ENCODE data around the gene NOXRED1. TPM values are rescaled to one million over a fixed set of nuclear protein-coding genes. Genes with fewer than 3 reads are reported as not detected.

The NOXRED1 gene
- total and polyA plus RNA-seq, 4 donors, result 0.23 to 0.94 (median 0.36) TPM

GRCh38 chr14:77436042-77436441, 12.7 kb upstream of the NOXRED1 start:
- no peak for DNase-seq
- no peak for ATAC-seq (ENCODE audit: insufficient read depth, low FRiP score)
- TF ChIP-seq CTCF (IDR thresholded peaks at IDR 0.05; ENCODE audit: control extremely low read depth, extremely low read depth), result no peak
- H3K27ac ChIP-seq (ENCODE audit: low read depth in 1 of 2, low read length in 1 of 2), result no peak overlapping the region
- H3K27me3 ChIP-seq (ENCODE audit: control insufficient read depth in 3 of 3, insufficient read depth in 3 of 3, low read length in 2 of 3), result no peaks in the 10 kb centered on the region
- no peaks in the 10 kb centered on the region for H3K9me3 ChIP-seq (ENCODE audit: control insufficient read depth in 4 of 4, insufficient read depth in 3 of 4, low read length in 3 of 4)
- WGBS, 2 donors, result 98% methylated on average over 3 of the region's 3 CpGs
- no peak overlapping the region for H3K4me3 ChIP-seq
- no peak overlapping the region for H3K9ac ChIP-seq (ENCODE audit: insufficient read depth in 1 of 2, low read length in 2 of 2)
- no peaks in the 10 kb centered on the region for H3K4me1 ChIP-seq (ENCODE audit: control insufficient read depth in 5 of 5, insufficient read depth in 5 of 5, low read length in 5 of 5)
- H3K36me3 ChIP-seq (ENCODE audit: control insufficient read depth in 4 of 4, insufficient read depth in 4 of 4, low read length in 4 of 4), result peaks cover 21 to 38% (median 26%) of the 10 kb centered on the region in 4 donors

DNA sequence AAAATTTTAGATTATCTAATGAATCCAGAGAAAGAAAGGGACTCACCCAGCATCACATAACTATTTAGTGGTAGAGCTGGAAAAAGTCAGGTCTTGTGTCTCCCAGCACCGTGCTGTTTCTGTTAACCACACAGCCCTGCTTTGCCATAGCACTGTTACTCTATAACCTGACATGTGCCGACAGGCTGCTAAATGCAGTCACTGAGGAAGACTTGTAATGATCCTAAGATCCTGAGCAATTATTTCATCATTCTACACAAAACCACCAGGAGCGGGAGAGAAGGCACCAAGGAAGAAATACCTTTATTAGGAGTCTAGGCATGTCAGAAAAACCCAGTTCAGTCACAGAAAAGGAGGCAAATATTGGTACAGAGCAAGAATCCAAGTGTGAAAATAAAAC, 3.1 kb upstream of the NOXRED1 start:
- Histone ChIP-seq H3K27me3 (ENCODE audit: control insufficient read depth in 3 of 3, insufficient read depth in 3 of 3, low read length in 2 of 3) (no peaks in the 10 kb centered on the region), H3K9me3 (ENCODE audit: control insufficient read depth in 4 of 4, insufficient read depth in 3 of 4, low read length in 3 of 4) (peaks cover 0 to 5% (median 0%) of the 10 kb centered on the region in 4 donors), H3K9ac (ENCODE audit: insufficient read depth in 1 of 2, low read length in 2 of 2) (no peak overlapping the region), H3K4me1 (ENCODE audit: control insufficient read depth in 5 of 5, insufficient read depth in 5 of 5, low read length in 5 of 5) (no peaks in the 10 kb centered on the region), H3K27ac (ENCODE audit: low read depth in 1 of 2, low read length in 1 of 2) (no peak overlapping the region), H3K4me3 (no peak overlapping the region), H3K36me3 (ENCODE audit: control insufficient read depth in 4 of 4, insufficient read depth in 4 of 4, low read length in 4 of 4) (peaks cover 48 to 52% (median 51%) of the 10 kb centered on the region in 4 donors)
- TF ChIP-seq CTCF (IDR thresholded peaks at IDR 0.05; ENCODE audit: control extremely low read depth, extremely low read depth), result no peak
- ATAC-seq (ENCODE audit: insufficient read depth, low FRiP score) (no peak), DNase-seq (no peak)
- WGBS, 2 donors, result 96 to 98% methylated on average over 3 of the region's 3 CpGs

DNA sequence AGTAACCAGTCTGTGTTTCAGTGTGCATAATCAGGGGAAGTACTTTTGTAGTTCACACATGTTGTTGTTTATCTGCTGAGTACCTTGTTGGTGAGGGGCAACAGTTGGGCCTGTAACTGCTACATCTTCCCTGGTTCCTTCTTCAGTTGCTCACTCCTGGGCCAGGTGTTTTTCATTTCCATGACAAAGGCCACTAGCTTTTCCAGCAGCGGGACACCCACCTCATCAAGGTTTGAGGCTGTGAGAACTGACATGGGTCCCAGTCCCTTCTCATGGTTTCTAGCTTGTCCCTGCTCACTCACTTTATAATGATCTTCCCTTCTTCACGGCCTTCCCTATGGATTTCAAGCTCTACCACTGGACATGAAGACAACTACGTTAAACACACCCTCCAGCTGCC, 1.5 kb upstream of the NOXRED1 start:
- Histone ChIP-seq H3K9me3 (ENCODE audit: control insufficient read depth in 4 of 4, insufficient read depth in 3 of 4, low read length in 3 of 4) (peaks cover 0 to 8% (median 5%) of the 10 kb centered on the region in 4 donors), H3K27me3 (ENCODE audit: control insufficient read depth in 3 of 3, insufficient read depth in 3 of 3, low read length in 2 of 3) (no peaks in the 10 kb centered on the region), H3K4me3 (no peak overlapping the region), H3K9ac (ENCODE audit: insufficient read depth in 1 of 2, low read length in 2 of 2) (no peak overlapping the region), H3K36me3 (ENCODE audit: control insufficient read depth in 4 of 4, insufficient read depth in 4 of 4, low read length in 4 of 4) (peaks cover 45 to 54% (median 49%) of the 10 kb centered on the region in 4 donors), H3K27ac (ENCODE audit: low read depth in 1 of 2, low read length in 1 of 2) (no peak overlapping the region), H3K4me1 (ENCODE audit: control insufficient read depth in 5 of 5, insufficient read depth in 5 of 5, low read length in 5 of 5) (no peaks in the 10 kb centered on the region)
- DNase-seq (no peak), ATAC-seq (ENCODE audit: insufficient read depth, low FRiP score) (no peak)
- TF ChIP-seq CTCF (IDR thresholded peaks at IDR 0.05; ENCODE audit: control extremely low read depth, extremely low read depth), result no peak
- WGBS, 2 donors, result 86 to 88% methylated on average over 3 of the region's 3 CpGs

- Histone ChIP-seq H3K27ac (ENCODE audit: low read depth in 1 of 2, low read length in 1 of 2) (no peak overlapping the region), H3K36me3 (ENCODE audit: control insufficient read depth in 4 of 4, insufficient read depth in 4 of 4, low read length in 4 of 4) (peaks cover 19 to 21% (median 21%) of the 10 kb centered on the region in 4 donors), H3K4me1 (ENCODE audit: control insufficient read depth in 5 of 5, insufficient read depth in 5 of 5, low read length in 5 of 5) (no peaks in the 10 kb centered on the region), H3K9ac (ENCODE audit: insufficient read depth in 1 of 2, low read length in 2 of 2) (no peak overlapping the region), H3K27me3 (ENCODE audit: control insufficient read depth in 3 of 3, insufficient read depth in 3 of 3, low read length in 2 of 3) (no peaks in the 10 kb centered on the region), H3K4me3 (no peak overlapping the region), H3K9me3 (ENCODE audit: control insufficient read depth in 4 of 4, insufficient read depth in 3 of 4, low read length in 3 of 4) (peaks cover 0 to 11% (median 4%) of the 10 kb centered on the region in 4 donors)
- TF ChIP-seq CTCF (IDR thresholded peaks at IDR 0.05; ENCODE audit: control extremely low read depth, extremely low read depth), result no peak
- ATAC-seq (ENCODE audit: insufficient read depth, low FRiP score), result no peak
- no peak for DNase-seq
- WGBS, 2 donors, result 44 to 58% methylated on average over 2 of the region's 2 CpGs
Observed at GRCh38 chr14:77421201-77421600, 2.1 kb downstream of the NOXRED1 start.
